Thyroid gland (tissue), 4 donors: ENCODE results near the gene MATK.

Experiments used
- POLR2A ChIP-seq, 2 donors: fragments of 450-650 bp; IDR thresholded peaks; one replicate each; pipeline ENCODE4 v1.6.1; 2017; ENCODE audit warnings: antibody characterized with exemption in 2 of 2, mild to moderate bottlenecking in 2 of 2, moderate library complexity in 1 of 2
- TF ChIP-seq, protein P1 (sequence below), 6 experiments: fragments of 200-600 bp in 3 of 6; fragments of 450-650 bp in 3 of 6; sonication (generic) in 3 of 6; IDR thresholded peaks; one replicate each; pipeline ENCODE4 v1.5.1; 2016 to 2019; ENCODE audit warnings: antibody characterized with exemption in 6 of 6, mild to moderate bottlenecking in 2 of 6, inconsistent platforms in 1 of 6, moderate library complexity in 1 of 6

DNA sequence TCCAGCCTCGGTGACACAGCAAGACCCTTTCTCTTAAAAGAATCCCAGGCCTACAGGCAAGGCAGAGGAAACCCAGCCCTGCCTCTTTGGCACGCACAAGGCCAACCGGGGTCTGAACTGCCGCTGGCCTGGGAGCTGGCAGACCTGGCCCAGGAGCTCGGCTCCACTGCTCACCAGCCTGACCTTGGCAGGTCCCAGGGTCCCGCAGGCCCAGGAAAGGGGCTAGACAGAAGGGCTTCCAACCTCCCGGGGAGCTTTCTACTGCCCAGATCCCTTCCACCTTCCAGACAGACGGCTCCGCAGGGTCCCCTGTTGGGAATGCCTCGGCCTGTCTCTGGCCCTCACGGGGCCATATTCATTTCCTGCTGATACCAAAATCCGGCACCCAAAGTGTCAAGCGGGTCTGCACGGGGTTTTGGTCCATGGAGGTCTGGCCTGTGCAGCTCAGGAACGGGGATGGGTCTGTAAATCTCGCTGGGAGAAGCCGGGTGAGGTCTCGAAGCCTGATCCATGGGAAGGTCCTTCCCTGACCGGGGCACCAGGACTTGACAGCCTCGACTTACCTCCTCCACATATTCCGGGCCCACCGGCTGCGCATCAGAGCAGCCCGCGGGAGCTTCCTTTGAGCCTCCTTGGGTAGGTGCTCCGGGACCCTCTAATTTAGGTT is 36.6 kb upstream of the MATK start:
- no peak for TF ChIP-seq POLR2A (IDR thresholded peaks at IDR 0.05)
- TF ChIP-seq, protein P1, sequence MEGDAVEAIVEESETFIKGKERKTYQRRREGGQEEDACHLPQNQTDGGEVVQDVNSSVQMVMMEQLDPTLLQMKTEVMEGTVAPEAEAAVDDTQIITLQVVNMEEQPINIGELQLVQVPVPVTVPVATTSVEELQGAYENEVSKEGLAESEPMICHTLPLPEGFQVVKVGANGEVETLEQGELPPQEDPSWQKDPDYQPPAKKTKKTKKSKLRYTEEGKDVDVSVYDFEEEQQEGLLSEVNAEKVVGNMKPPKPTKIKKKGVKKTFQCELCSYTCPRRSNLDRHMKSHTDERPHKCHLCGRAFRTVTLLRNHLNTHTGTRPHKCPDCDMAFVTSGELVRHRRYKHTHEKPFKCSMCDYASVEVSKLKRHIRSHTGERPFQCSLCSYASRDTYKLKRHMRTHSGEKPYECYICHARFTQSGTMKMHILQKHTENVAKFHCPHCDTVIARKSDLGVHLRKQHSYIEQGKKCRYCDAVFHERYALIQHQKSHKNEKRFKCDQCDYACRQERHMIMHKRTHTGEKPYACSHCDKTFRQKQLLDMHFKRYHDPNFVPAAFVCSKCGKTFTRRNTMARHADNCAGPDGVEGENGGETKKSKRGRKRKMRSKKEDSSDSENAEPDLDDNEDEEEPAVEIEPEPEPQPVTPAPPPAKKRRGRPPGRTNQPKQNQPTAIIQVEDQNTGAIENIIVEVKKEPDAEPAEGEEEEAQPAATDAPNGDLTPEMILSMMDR (IDR thresholded peaks at IDR 0.05), result no peak
